HG03097 (cell line): ENCODE results near the gene STK17B.

Experiments used
- ATAC-seq: cut with Tn5 transposase; IDR thresholded peaks from one replicate; pipeline ENCODE4 v1.9.1; 2021; ENCODE audit not compliant: unreplicated experiment, low FRiP score

STK17B gene

DNA sequence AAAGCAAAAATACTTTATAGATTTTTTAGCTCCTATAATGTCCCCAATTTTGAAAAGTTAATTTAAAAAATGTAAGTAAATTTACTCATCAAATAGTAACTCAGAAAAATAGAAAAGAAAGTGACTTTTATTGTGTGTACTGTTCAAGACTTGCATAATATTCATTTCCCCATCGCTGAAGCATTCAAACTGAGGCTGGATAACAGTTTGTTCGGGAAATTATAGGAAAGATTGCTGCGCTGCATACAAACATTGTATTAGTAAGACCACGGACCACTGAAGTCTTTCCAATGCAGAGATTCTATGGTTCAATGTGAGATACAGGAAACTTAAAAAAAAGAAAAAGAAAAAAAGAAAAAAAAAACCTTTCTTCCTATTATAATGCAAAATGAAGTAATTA is 10.4 kb downstream of the STK17B start:
- ATAC-seq: no peak

DNA sequence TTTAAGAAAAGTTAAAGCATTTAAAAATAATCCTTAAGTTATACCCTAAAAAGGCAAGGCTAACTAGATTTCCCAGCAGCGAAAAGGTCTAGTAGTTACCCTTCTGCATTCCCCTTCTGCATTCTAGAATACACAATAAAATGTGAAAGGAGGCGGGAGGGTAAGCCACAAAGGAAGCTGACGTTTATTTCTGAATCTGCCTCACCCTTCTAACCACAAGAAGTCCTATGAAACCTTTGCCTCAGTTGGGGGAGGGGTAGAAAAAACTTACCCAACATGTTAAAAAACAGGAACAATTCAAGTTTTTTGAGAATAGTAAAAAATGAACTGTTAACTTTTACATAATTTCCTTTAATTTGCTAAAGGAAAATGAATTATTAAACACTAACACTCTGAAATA is 11.3 kb downstream of the STK17B start:
- ATAC-seq: peak; percentile 73

DNA sequence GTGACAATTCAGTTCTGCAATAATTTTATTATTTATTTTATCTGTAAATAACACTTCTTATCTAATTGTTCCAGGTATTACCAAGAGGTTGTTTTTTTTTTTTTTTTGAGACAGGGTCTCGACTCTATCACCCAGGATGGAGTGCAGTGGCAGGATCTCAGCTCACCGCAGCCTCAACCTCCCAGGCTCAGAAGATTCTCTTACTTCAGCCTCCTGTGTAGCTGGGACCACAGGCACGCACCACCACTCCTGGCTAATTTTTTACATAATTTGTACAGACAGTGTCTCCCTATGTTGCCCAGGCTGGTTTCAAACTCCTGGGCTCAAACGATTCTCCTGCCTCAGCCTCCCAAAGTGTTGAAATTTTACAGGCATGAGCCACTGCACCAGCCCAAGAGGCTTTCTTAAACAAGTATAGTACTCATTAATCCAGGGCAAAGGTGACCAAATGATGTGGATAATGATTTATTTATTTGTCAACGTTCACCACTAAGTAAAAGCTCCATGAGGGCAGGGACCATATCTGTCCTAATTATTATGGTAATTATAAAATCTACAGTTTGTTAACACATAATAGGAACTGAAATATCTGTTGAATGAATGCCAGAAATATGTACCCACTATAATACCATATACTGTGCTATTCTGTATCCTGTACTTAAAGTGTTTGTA is 12.0 kb downstream of the STK17B start:
- no peak for ATAC-seq

GRCh38 chr2:196155575-196155974 is 15.8 kb downstream of the STK17B start:
- ATAC-seq: no peak

DNA sequence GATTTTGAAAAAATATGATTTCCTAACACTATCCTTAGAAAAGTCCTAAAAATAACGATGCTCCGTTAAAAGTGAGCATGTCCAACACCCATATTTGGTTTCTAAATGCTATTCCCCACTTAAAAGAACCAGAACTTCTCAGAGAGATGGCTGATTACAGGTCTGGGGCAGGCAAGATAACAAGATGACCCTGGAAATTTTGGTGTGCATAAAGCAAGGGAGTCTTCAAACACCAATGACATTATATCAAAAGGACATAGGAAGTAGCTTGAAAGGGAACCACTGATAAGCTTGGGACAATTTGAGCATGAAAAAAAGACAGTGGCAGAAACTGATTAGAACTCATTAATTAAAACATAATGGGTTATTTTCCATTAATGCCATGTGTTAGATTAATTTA is 17.9 kb downstream of the STK17B start:
- ATAC-seq: no peak

GRCh38 chr2:196149948-196150347 is 21.4 kb downstream of the STK17B start:
- ATAC-seq: no peak

DNA sequence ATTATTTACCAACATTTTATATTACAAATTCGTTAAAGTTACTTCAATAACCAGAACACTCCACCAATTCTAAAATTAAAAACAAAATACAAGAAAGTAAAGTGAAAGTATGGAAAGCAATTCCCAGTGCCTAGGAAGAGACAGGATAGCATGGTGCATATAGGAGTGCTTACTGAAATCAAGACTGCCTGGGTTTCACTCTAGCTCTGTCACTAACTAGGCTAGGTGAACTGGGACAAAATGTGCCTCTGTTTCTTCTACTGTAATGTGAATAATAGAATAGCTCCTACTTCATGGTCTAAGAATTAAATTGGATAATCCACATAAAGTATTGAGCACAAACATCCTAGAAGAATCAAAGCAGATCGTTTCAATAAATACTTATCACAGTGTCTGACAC is 22.6 kb downstream of the STK17B start:
- no peak for ATAC-seq

- no peak for ATAC-seq
Observed at GRCh38 chr2:196145256-196145655, 26.1 kb downstream of the STK17B start.

- ATAC-seq: no peak
Observed at GRCh38 chr2:196144513-196145126, 26.8 kb downstream of the STK17B start.

DNA sequence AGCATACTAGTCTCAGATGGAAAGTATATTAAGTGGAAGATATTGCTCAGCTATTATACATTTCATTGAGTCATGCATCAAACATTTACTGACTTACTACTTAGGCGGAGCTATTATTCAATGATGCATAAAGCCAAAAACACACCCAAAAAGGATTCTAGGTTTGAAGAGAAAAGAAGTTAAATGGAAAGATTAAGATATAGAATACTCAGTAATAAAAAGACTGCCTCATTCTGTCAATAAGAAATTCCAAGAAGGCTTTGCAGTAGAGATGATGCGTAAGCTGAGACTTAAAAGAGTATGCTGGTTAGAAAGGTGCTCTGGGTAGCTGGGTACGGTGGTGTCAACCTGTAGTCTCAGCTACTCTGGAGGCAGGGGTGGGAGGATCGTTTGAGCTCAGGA is 27.6 kb downstream of the STK17B start:
- ATAC-seq: no peak

GRCh38 chr2:196142825-196143224 is 28.6 kb downstream of the STK17B start:
- ATAC-seq: no peak

DNA sequence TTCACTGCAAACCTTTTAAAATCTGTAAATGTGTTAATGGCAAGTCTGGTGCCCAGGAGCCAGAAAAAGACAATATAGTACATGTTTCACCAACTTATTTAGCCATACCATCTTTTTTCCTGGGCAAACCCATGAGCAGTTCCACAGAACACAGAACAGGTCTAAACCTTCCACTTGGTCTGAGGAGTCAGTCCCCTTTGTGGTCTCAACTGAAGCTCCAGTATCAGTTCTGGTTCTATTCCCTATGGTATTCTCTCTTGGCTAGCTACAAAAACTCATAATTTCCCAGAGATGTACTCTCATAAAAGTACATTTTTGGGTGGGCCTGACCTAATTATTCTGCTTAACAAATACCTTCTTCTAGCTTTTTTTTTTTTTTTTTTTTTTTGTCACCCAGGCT is 31.2 kb downstream of the STK17B start:
- no peak for ATAC-seq

GRCh38 chr2:196137271-196137670 is 34.1 kb downstream of the STK17B start:
- ATAC-seq: no peak

- ATAC-seq: no peak
Observed at GRCh38 chr2:196136151-196136550, 35.2 kb downstream of the STK17B start.

DNA sequence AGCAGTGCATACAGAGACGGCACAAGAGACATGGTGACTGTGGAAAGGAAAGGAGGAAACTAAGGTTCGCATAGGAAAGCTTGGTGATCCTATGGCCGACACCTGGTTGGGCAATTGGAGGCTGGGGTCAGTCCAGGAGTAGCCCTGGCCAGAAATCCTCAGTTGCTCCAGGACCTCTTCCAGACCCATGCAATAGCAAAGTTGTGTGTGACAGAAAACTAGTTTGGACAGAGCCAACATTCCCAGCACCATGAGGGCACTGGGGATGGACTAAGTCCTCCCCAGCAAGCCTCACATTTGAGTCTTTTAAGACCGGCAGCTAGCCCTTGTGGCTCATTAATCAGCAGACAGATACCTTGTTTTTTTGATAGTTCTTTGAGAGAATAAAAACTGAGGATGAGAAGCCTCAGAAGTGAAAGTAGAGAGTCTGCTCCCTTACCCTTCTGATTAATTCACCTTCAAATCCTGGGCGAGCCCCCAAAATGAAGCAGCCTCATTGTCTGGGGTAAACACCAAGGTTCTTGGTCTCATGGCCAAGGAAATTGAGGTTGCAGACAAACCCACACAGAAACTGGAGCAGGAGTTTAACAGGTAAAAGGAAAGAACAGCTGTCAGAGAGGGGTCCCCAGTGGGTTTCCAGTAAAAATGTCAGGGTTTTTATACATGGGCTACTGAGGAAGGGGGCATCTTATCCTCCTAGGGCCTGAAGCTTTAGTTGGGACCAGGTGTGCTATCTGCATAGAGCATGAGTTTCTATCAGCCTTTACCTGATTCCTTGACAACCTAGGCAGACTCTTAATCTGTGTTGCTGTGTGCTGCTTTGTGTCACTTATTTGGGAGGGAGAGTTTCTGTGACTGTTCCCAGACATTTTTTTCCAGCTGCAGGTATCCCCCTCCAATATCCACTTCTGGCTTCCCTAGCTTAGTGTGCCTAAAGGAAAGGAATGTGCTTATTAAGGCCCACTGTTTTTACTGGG is 39.1 kb downstream of the STK17B start:
- no peak for ATAC-seq

GRCh38 chr2:196131384-196131937 is 39.9 kb downstream of the STK17B start:
- no peak for ATAC-seq

GRCh38 chr2:196130039-196130825 is 41.1 kb downstream of the STK17B start:
- ATAC-seq: no peak

DNA sequence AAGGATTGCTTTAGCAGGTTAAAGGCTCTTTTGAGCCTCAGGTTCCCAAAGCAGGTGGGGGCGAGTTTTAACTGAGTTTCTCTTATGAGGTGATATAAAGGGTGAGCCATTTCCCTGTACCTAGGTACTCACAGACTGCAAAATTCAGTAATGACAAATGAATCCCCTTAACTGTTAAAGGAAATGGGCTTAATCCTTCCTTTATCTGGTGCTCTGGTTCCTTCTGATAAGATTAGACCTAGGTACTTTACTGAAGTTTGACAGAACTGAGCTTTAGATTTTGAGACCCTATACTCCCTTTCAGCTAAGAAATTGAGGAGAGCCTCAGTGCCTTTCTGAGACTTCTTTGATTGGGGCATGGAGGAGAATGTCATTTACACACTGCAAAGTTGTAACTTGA is 42.6 kb downstream of the STK17B start:
- no peak for ATAC-seq

- ATAC-seq: no peak
Observed at GRCh38 chr2:196125596-196125995, 45.8 kb downstream of the STK17B start.

- no peak for ATAC-seq
Observed at GRCh38 chr2:196123679-196124373, 47.6 kb downstream of the STK17B start.
